ENCODE data around the gene DGAT2.

DGAT2 gene

DNA sequence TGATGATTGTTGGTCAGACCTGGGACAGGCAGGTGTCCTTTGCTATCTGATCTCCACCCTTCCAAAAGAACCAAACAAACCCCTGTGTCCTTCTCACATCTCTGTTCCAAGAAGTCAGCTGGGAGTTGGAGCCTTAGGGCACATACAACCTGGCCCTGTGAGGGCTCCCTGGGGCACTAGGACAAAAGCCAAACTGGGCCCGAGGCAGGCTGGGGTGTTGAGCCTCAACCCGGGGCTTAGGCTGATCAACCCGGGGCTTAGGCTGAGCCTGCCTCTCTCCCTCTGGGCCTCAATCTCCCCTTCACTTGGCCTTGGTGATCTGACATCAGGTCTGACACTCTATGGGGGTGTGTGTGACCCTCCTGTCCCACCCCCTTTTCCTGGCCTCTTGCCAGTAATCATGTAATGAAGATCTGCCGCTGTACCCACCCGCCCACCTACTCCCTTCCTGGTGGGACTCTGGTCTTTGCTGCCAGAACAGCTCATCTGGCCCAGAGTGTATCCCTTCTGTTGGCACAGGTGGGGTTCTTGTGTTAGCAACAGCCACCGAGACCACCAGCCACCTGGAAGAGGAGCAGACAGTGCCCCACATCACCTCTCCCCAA lies 23.7 kb downstream of the DGAT2 start:
- TF ChIP-seq REST (IDR thresholded peaks at IDR 0.05; ENCODE audit: low read depth): no peak
- TF ChIP-seq ZBTB7A (IDR thresholded peaks at IDR 0.05; ENCODE audit: low read depth): no peak
- no peak for TF ChIP-seq TAF1 (IDR thresholded peaks at IDR 0.05; ENCODE audit: low read depth)
- no peak for TF ChIP-seq FOXM1 (IDR thresholded peaks at IDR 0.05; ENCODE audit: borderline replicate concordance, low read depth)
- no peak for TF ChIP-seq NFIC (IDR thresholded peaks at IDR 0.05)
- no peak for TF ChIP-seq EP300 (IDR thresholded peaks at IDR 0.05; ENCODE audit: borderline replicate concordance)
- no peak for TF ChIP-seq TEAD4 (IDR thresholded peaks at IDR 0.05)
- TF ChIP-seq CEBPB (IDR thresholded peaks at IDR 0.05): no peak
- no peak for TF ChIP-seq MAX (IDR thresholded peaks at IDR 0.05)
- no peak for TF ChIP-seq CREB1 (IDR thresholded peaks at IDR 0.05; ENCODE audit: low read depth)

- TF ChIP-seq REST (IDR thresholded peaks at IDR 0.05; ENCODE audit: low read depth): no peak
- TF ChIP-seq TEAD4 (IDR thresholded peaks at IDR 0.05): no peak
- TF ChIP-seq YY1 (IDR thresholded peaks at IDR 0.05; ENCODE audit: low read depth): no peak
- TF ChIP-seq NFIC (IDR thresholded peaks at IDR 0.05): no peak
- TF ChIP-seq EP300 (IDR thresholded peaks at IDR 0.05; ENCODE audit: borderline replicate concordance): no peak
- no peak for TF ChIP-seq RAD21 (IDR thresholded peaks at IDR 0.05; ENCODE audit: low read depth)
- no peak for TF ChIP-seq TAF1 (IDR thresholded peaks at IDR 0.05; ENCODE audit: low read depth)
- no peak for TF ChIP-seq TCF12 (IDR thresholded peaks at IDR 0.05; ENCODE audit: low read depth)
- TF ChIP-seq CEBPB (IDR thresholded peaks at IDR 0.05): no peak
- TF ChIP-seq MAX (IDR thresholded peaks at IDR 0.05): no peak
- TF ChIP-seq ZBTB7A (IDR thresholded peaks at IDR 0.05; ENCODE audit: low read depth): no peak
- no peak for TF ChIP-seq EGR1 (IDR thresholded peaks at IDR 0.05)
- TF ChIP-seq CREB1 (IDR thresholded peaks at IDR 0.05; ENCODE audit: low read depth): no peak
- TF ChIP-seq FOXM1 (IDR thresholded peaks at IDR 0.05; ENCODE audit: borderline replicate concordance, low read depth): no peak
- TF ChIP-seq, protein P1, sequence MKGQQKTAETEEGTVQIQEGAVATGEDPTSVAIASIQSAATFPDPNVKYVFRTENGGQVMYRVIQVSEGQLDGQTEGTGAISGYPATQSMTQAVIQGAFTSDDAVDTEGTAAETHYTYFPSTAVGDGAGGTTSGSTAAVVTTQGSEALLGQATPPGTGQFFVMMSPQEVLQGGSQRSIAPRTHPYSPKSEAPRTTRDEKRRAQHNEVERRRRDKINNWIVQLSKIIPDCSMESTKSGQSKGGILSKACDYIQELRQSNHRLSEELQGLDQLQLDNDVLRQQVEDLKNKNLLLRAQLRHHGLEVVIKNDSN (IDR thresholded peaks at IDR 0.05): no peak
Measured at GRCh38 chr11:75792997-75793800, 24.6 kb downstream of the DGAT2 start.

DNA sequence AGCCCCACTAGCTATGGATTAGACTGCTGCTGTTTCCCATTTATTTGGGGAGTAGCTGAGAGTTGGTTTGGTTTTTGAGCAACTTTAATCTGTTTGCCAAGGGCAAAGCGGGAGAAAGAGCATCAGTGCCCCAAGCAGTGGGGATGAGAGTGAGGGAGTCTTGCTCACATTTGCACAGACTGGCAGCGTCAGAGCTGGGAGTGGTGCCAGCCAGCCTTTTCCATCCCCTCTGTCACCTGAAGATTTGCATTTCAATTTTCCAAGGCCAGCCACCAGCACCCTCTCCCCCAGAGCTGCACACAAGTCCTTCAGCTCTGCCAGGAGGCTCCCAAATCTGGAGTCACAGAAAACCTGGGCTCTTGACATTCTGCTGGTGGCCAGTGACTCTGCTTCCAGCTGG lies 25.4 kb downstream of the DGAT2 start:
- TF ChIP-seq, protein P1 (IDR thresholded peaks at IDR 0.05): no peak
- TF ChIP-seq MAX (IDR thresholded peaks at IDR 0.05) (no peak), EP300 (IDR thresholded peaks at IDR 0.05; ENCODE audit: borderline replicate concordance) (no peak), YY1 (IDR thresholded peaks at IDR 0.05; ENCODE audit: low read depth) (no peak)

GRCh38 chr11:75795276-75796090 lies 26.9 kb downstream of the DGAT2 start:
- TF ChIP-seq, protein P1 (IDR thresholded peaks at IDR 0.05): no peak

- TF ChIP-seq YY1 (IDR thresholded peaks at IDR 0.05; ENCODE audit: low read depth) (no peak), NFIC (IDR thresholded peaks at IDR 0.05) (no peak)
Measured at GRCh38 chr11:75796091-75796435, 27.5 kb downstream of the DGAT2 start.

Data from Ishikawa (cell line).